Measurements from ENCODE around the gene HLX.

DNA sequence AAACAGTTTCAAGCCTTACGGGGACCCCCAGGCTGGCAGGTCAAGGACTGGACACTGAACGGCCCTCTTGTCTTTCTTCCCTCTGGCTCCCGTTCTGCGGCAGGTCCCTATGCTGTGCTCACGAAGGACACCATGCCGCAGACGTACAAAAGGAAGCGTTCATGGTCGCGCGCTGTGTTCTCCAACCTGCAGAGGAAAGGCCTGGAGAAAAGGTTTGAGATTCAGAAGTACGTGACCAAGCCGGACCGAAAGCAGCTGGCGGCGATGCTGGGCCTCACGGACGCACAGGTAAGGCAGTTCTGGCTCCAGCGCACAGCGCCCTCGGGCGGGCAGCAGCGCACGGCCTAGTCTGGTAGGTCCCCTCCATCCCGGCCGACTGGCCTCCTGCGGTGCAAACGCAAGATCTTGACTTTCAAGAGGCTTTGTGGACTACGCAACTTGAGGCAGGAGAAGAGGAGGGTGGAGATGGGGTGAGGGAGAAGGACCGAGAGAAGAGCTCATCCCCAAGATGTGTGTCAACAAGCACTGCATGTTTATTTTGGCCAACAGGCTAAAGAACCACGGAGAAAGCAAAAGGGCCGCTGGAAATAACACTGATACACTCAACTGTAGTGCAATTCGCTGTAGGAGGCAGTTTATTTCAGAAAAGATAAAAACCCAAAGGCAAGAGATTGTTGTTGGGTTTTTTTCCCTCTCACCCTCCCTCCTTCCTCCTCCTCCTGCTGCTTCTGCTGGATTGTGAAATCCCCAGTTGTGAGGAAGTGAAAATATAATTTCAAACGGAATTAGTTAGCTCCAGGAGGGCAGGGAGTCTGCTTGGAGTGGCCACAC is 3.0 kb downstream of the HLX start:
- TF ChIP-seq, protein P1, sequence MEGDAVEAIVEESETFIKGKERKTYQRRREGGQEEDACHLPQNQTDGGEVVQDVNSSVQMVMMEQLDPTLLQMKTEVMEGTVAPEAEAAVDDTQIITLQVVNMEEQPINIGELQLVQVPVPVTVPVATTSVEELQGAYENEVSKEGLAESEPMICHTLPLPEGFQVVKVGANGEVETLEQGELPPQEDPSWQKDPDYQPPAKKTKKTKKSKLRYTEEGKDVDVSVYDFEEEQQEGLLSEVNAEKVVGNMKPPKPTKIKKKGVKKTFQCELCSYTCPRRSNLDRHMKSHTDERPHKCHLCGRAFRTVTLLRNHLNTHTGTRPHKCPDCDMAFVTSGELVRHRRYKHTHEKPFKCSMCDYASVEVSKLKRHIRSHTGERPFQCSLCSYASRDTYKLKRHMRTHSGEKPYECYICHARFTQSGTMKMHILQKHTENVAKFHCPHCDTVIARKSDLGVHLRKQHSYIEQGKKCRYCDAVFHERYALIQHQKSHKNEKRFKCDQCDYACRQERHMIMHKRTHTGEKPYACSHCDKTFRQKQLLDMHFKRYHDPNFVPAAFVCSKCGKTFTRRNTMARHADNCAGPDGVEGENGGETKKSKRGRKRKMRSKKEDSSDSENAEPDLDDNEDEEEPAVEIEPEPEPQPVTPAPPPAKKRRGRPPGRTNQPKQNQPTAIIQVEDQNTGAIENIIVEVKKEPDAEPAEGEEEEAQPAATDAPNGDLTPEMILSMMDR (IDR thresholded peaks at IDR 0.05; ENCODE audit: borderline replicate concordance, extremely low read depth, low read length, poor library complexity, severe bottlenecking): no peak
- no peak for TF ChIP-seq EZH2 (IDR thresholded peaks at IDR 0.05; ENCODE audit: borderline replicate concordance, low read depth, low read length, severe bottlenecking)
